ENCODE results near the gene SDCBP2.
A peak's percentile ranks its signal among the peaks of the same experiment; 100 is the strongest.

Gene SDCBP2

GRCh38 chr20:1269235-1269634, 59.7 kb downstream of the SDCBP2 start:
- no peak for DNase-seq

- no peak for DNase-seq
Observed at GRCh38 chr20:1267809-1268374, 61.0 kb downstream of the SDCBP2 start.

- DNase-seq, result no peak
Observed at GRCh38 chr20:1267161-1267560, 61.8 kb downstream of the SDCBP2 start.

GRCh38 chr20:1266167-1266973, 62.6 kb downstream of the SDCBP2 start, which contains the start of gene SNPH:
SNPH (plus strand) TSS chr20:1266294; CDS start chr20:1296240, 29,946 bp downstream.
- peak; percentile 55 to 81 (median 72) for DNase-seq

GRCh38 chr20:1265916-1266166, 63.1 kb downstream of the SDCBP2 start:
- DNase-seq, result no peak

- no peak for DNase-seq
Observed at GRCh38 chr20:1265226-1265915, 63.6 kb downstream of the SDCBP2 start.

- no peak for DNase-seq
Observed at GRCh38 chr20:1264727-1265126, 64.2 kb downstream of the SDCBP2 start.

GRCh38 chr20:1263853-1264252, 65.1 kb downstream of the SDCBP2 start:
- DNase-seq, result no peak

All from T-helper 1 cell (primary cell).